ENCODE results near the gene SASS6. TPM values are rescaled to one million over a fixed set of nuclear protein-coding genes. Genes with fewer than 3 reads are reported as not detected.

The SASS6 gene
- total RNA-seq, 4 donors from 2014 or later = 0.84 to 2.7 (median 1.8) TPM

- no peak overlapping the region for H3K4me3 ChIP-seq (ENCODE audit: low read depth, poor library complexity, severe bottlenecking)
- intact Hi-C loops (cut with DNase I; ENCODE audit: low total_unique reads) = no loop called here
- no peak for DNase-seq (ENCODE audit: low spot score in 2 of 2)
- WGBS, 2 donors = 12 to 13% methylated on average over 2 of the region's 2 CpGs
- TF ChIP-seq POLR2A (IDR thresholded peaks at IDR 0.05) (no peak), CTCF (IDR thresholded peaks at IDR 0.05) (no peak)
Measured at GRCh38 chr1:100039591-100039990, 93.1 kb downstream of the SASS6 start.

- TF ChIP-seq CTCF (IDR thresholded peaks at IDR 0.05) = no peak
- no peak for TF ChIP-seq POLR2A (IDR thresholded peaks at IDR 0.05)
- peak overlapping the region; percentile 91 for H3K4me3 ChIP-seq (ENCODE audit: low read depth, poor library complexity, severe bottlenecking)
- 1% methylated on average over 28 to 37 of the region's 37 CpGs for WGBS, 2 donors
- intact Hi-C loops (cut with DNase I; ENCODE audit: low total_unique reads) = no loop called here
- DNase-seq (ENCODE audit: low spot score in 2 of 2) = peak; percentile 49 to 92
Measured at GRCh38 chr1:100038660-100039287, 94.0 kb downstream of the SASS6 start.

GRCh38 chr1:100037927-100038659 lies 94.6 kb downstream of the SASS6 start:
- TF ChIP-seq CTCF (IDR thresholded peaks at IDR 0.05) (no peak), POLR2A (IDR thresholded peaks at IDR 0.05) (peak in 1 of 2 donors; percentile 87)
- WGBS, 2 donors = 1% methylated on average over 66 to 69 of the region's 87 CpGs
- peak overlapping the region; percentile 91 for H3K4me3 ChIP-seq (ENCODE audit: low read depth, poor library complexity, severe bottlenecking)
- DNase-seq (ENCODE audit: low spot score in 2 of 2) = peak; percentile 84 to 97
- intact Hi-C loops (cut with DNase I; ENCODE audit: low total_unique reads) = no loop called here

DNA sequence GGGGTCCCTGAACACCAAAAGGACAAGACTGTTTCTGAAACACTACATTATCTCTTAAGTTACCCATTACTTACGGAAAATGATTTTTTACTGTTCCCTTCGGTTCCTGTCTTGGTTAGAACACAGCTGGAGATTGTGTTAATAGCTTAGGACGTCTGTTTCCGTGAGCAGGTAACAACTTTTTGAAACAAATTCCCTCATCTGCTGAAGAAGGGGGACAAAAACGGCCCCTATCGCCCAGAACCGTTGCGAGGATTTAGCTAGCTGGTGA lies 95.1 kb downstream of the SASS6 start:
- intact Hi-C loops (cut with DNase I; ENCODE audit: low total_unique reads) = no loop called here
- DNase-seq (ENCODE audit: low spot score in 2 of 2) = no peak
- 0% methylated on average over 6 to 8 of the region's 8 CpGs for WGBS, 2 donors
- peak overlapping the region; percentile 91 for H3K4me3 ChIP-seq (ENCODE audit: low read depth, poor library complexity, severe bottlenecking)
- TF ChIP-seq POLR2A (IDR thresholded peaks at IDR 0.05) (no peak), CTCF (IDR thresholded peaks at IDR 0.05) (no peak)

DNA sequence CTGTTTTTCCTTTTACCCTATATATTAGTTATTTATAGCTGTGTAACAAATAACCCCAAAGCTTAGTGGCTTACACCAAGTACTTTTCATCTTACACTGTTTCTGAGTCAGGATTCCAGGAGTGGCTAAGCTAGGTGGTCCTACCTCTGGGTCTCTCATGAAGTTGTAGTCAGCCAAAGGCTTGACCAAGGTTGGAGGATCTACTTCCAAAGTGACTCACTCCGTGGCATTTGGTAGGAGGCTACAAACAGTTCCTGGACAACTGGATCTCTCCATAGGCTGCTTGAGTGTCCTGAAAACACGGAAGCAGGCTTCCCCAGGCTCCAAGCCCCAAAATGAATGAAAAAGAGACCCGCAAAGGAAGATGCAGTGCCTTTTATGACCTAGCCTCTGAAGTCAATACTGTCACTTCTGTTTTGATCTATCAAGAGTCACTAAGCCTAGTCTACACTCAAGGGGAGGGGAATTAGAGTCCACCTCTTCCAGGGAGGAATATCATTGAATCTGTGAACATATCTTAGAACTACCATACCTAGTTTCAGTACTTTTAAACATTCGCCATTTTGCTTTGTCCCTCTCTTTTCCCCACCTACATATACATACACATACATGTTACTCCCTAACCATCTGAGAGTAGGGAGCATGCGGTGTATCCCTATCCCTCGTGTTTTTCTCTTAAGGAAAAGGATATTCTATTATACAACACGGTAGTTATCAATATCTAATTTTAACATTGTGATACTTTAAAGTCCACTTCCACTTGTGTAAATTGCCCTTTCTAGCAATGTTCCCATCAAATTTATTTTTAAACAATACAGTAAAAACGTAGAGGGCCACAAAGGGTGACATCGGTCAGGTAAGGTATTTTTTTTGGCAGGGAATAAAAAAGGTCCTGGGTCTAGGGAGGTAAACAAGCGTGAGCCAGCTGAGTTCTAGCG lies 95.7 kb downstream of the SASS6 start:
- intact Hi-C loops (cut with DNase I; ENCODE audit: low total_unique reads) = no loop called here
- peak overlapping the region; percentile 91 for H3K4me3 ChIP-seq (ENCODE audit: low read depth, poor library complexity, severe bottlenecking)
- no peak for DNase-seq (ENCODE audit: low spot score in 2 of 2)
- 22 to 23% methylated on average over 11 of the region's 11 CpGs for WGBS, 2 donors
- TF ChIP-seq CTCF (IDR thresholded peaks at IDR 0.05) (no peak), POLR2A (IDR thresholded peaks at IDR 0.05) (no peak)

Data from lower leg skin (tissue), 4 donors.